Type B pancreatic cell (in vitro differentiated cells): Measurements from ENCODE around the gene HTR2A. TPM values are rescaled to one million over a fixed set of nuclear protein-coding genes. Genes with fewer than 3 reads are reported as not detected.

ENCODE experiments used
- DNase-seq: peaks from one replicate; pipeline ENCODE4 v3.0.0; 2021; ENCODE audit warnings: mixed read lengths; ENCODE audit not compliant: unreplicated experiment; ENCODE audit errors: extremely low spot score
- H3K27ac Mint-ChIP-seq: 2 replicates; pipeline ENCODE4 v1.8.0; 2021; ENCODE audit warnings: mild to moderate bottlenecking, mixed read lengths
- H3K27me3 Mint-ChIP-seq: 2 replicates; pipeline ENCODE4 v1.8.0; 2021; ENCODE audit warnings: mixed read lengths
- H3K36me3 Mint-ChIP-seq: 2 replicates; pipeline ENCODE4 v1.8.0; 2021; ENCODE audit warnings: mixed read lengths
- H3K4me1 Mint-ChIP-seq: one replicate; pipeline ENCODE4 v1.8.0; 2021; ENCODE audit warnings: mixed read lengths; ENCODE audit not compliant: unreplicated experiment
- H3K4me3 Mint-ChIP-seq: 2 replicates; pipeline ENCODE4 v1.8.0; 2021; ENCODE audit warnings: mild to moderate bottlenecking, mixed read lengths
- H3K9me3 Mint-ChIP-seq: 2 replicates; pipeline ENCODE4 v1.8.0; 2021; ENCODE audit warnings: mixed read lengths
- CTCF ChIP-seq: fragments of 200-600 bp; sonication (generic); conservative IDR thresholded peaks from 2 replicates; pipeline ENCODE4 v1.5.0; 2021; ENCODE audit warnings: antibody characterized with exemption, mild to moderate bottlenecking
- total RNA-seq: library from RNA; stranded (reverse); gene quantifications from 2 replicates; pipeline ENCODE4 v1.2.1, GENCODE V29; 2021; ENCODE audit warnings: low replicate concordance

The HTR2A gene
- total RNA-seq, 1 donor from 2014 or later, result 2.3 TPM

GRCh38 chr13:46850214-46850613 is 46.6 kb downstream of the HTR2A start:
- no peak for TF ChIP-seq CTCF
- Mint-ChIP-seq H3K36me3 (no peaks in the 10 kb centered on the region), H3K9me3 (no peaks in the 10 kb centered on the region), H3K27ac (no peak overlapping the region), H3K4me1 (peaks cover 14% of the 10 kb centered on the region), H3K4me3 (no peak overlapping the region), H3K27me3 (peaks cover 6% of the 10 kb centered on the region)
- no peak for DNase-seq

- H3K4me3 Mint-ChIP-seq, result no peak overlapping the region
- DNase-seq, result no peak
- no peak overlapping the region for H3K27ac Mint-ChIP-seq
- no peaks in the 10 kb centered on the region for H3K36me3 Mint-ChIP-seq
- peaks cover 13% of the 10 kb centered on the region for H3K4me1 Mint-ChIP-seq
- peaks cover 6% of the 10 kb centered on the region for H3K27me3 Mint-ChIP-seq
- no peak for TF ChIP-seq CTCF
- no peaks in the 10 kb centered on the region for H3K9me3 Mint-ChIP-seq
Observed at GRCh38 chr13:46846726-46847125, 50.1 kb downstream of the HTR2A start.

- Mint-ChIP-seq H3K36me3 (no peaks in the 10 kb centered on the region), H3K27me3 (no peaks in the 10 kb centered on the region), H3K27ac (no peak overlapping the region), H3K9me3 (no peaks in the 10 kb centered on the region), H3K4me1 (no peaks in the 10 kb centered on the region), H3K4me3 (no peak overlapping the region)
- TF ChIP-seq CTCF, result no peak
- DNase-seq, result no peak
Observed at GRCh38 chr13:46845146-46845545, 51.7 kb downstream of the HTR2A start.

- H3K9me3 Mint-ChIP-seq, result no peaks in the 10 kb centered on the region
- H3K4me1 Mint-ChIP-seq, result no peaks in the 10 kb centered on the region
Observed at GRCh38 chr13:46844431-46844830, 52.4 kb downstream of the HTR2A start.

GRCh38 chr13:46839399-46839798 is 57.5 kb downstream of the HTR2A start:
- no peaks in the 10 kb centered on the region for H3K4me1 Mint-ChIP-seq
- H3K4me3 Mint-ChIP-seq, result no peak overlapping the region
- no peaks in the 10 kb centered on the region for H3K36me3 Mint-ChIP-seq
- no peak overlapping the region for H3K27ac Mint-ChIP-seq
- DNase-seq, result no peak
- TF ChIP-seq CTCF, result no peak
- no peaks in the 10 kb centered on the region for H3K27me3 Mint-ChIP-seq
- no peaks in the 10 kb centered on the region for H3K9me3 Mint-ChIP-seq

More at GRCh38 chr13:46844431-46844830, 52.4 kb downstream of the HTR2A start:
- no peaks in the 10 kb centered on the region for H3K27me3 Mint-ChIP-seq
- no peak for DNase-seq
- no peak for TF ChIP-seq CTCF
- H3K36me3 Mint-ChIP-seq, result no peaks in the 10 kb centered on the region
- no peak overlapping the region for H3K4me3 Mint-ChIP-seq
- no peak overlapping the region for H3K27ac Mint-ChIP-seq

- no peak for DNase-seq
Observed at GRCh38 chr13:46834657-46835056, 62.2 kb downstream of the HTR2A start.

More at GRCh38 chr13:46834657-46835056, 62.2 kb downstream of the HTR2A start:
- Mint-ChIP-seq H3K9me3 (no peaks in the 10 kb centered on the region), H3K27me3 (no peaks in the 10 kb centered on the region), H3K4me3 (no peak overlapping the region), H3K4me1 (peaks cover 4% of the 10 kb centered on the region), H3K27ac (no peak overlapping the region), H3K36me3 (no peaks in the 10 kb centered on the region)
- TF ChIP-seq CTCF, result no peak
